Activated B cell treated with CpG ODN at 0.5 μM for 24 hours (primary cell): Measurements from ENCODE around the gene PCNX2. TPM values are rescaled to one million over a fixed set of nuclear protein-coding genes. Genes with fewer than 3 reads are reported as not detected.

ENCODE experiments used
- ATAC-seq: fragments of 200-7000 bp; cut with Tn5 transposase; one replicate; pipeline ENCODE4 v1.10.0; 2021; ENCODE audit warnings: low read depth, mild to moderate bottlenecking, moderate library complexity
- CTCF ChIA-PET: fragments of 350-600 bp; sonication (Branson Sonifier 250); formaldehyde crosslinking; loops from one replicate; lab custom pipeline; 2021; ENCODE audit warnings: antibody characterized with exemption; lab: Charles Lee
- POLR2A ChIA-PET: fragments of 350-600 bp; sonication (Branson Sonifier 250); formaldehyde crosslinking; loops from one replicate; lab custom pipeline; 2021; ENCODE audit warnings: antibody characterized with exemption; lab: Charles Lee
- DNase-seq: peaks from one replicate; pipeline ENCODE4 v3.0.0; 2022
- H3K27ac Mint-ChIP-seq: one replicate; pipeline ENCODE4 v1.8.0; 2020; ENCODE audit warnings: mixed read lengths
- H3K27me3 Mint-ChIP-seq: one replicate; pipeline ENCODE4 v1.8.0; 2021; ENCODE audit warnings: mixed read lengths
- H3K36me3 Mint-ChIP-seq: one replicate; pipeline ENCODE4 v1.8.0; 2021; ENCODE audit warnings: low read depth, mixed read lengths
- H3K4me1 Mint-ChIP-seq: one replicate; pipeline ENCODE4 v1.8.0; 2021; ENCODE audit warnings: mixed read lengths
- H3K4me3 Mint-ChIP-seq: one replicate; pipeline ENCODE4 v1.8.0; 2020; ENCODE audit warnings: mild to moderate bottlenecking, mixed read lengths
- H3K9me3 Mint-ChIP-seq: one replicate; pipeline ENCODE4 v1.8.0; 2020; ENCODE audit warnings: mixed read lengths
- intact Hi-C: fragments of 100-400 bp; cut with micrococcal nuclease; formaldehyde crosslinking; loops from one replicate; pipeline ENCODE4 v1.15.1; 2024
- total RNA-seq: library from RNA; stranded (reverse); gene quantifications from 2 replicates; pipeline ENCODE4 v1.2.3, GENCODE V29; 2022
- TF ChIP-seq, protein P1 (sequence below): fragments of 200-600 bp; IDR thresholded peaks from one replicate; pipeline ENCODE4 v1.8.0; 2022; ENCODE audit warnings: antibody characterized with exemption, mild to moderate bottlenecking

PCNX2 gene
- total RNA-seq, 1 donor from 2014 or later, result 20.4 TPM

DNA sequence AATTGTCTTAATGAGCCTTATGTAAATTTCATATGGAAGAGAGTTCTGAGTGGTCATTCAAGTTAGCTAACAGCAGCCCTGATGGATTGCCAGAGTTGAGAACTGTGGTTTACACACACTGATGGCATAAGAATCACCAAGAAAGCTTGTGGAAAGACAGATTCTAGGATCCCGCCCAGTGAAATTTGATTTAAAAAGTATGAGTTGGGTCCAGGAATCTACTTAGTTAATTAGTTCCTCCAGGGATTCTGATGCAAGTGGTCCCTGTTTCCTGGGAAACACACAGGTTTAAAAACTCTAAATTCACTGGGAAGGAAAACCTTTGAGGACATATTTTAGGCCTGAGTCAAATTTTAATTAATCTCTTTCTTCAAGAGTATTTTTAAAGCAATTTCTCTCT, 200.8 kb downstream of the PCNX2 start:
- Mint-ChIP-seq H3K4me1 (no peaks in the 10 kb centered on the region), H3K27ac (no peak overlapping the region), H3K9me3 (no peaks in the 10 kb centered on the region), H3K27me3 (no peaks in the 10 kb centered on the region), H3K36me3 (peaks cover 5% of the 10 kb centered on the region), H3K4me3 (no peak overlapping the region)
- DNase-seq (no peak), ATAC-seq (no peak)
- POLR2A ChIA-PET, result no interaction called here
- CTCF ChIA-PET, result no interaction called here
- intact Hi-C loops, result no loop called here
- TF ChIP-seq, protein P1, sequence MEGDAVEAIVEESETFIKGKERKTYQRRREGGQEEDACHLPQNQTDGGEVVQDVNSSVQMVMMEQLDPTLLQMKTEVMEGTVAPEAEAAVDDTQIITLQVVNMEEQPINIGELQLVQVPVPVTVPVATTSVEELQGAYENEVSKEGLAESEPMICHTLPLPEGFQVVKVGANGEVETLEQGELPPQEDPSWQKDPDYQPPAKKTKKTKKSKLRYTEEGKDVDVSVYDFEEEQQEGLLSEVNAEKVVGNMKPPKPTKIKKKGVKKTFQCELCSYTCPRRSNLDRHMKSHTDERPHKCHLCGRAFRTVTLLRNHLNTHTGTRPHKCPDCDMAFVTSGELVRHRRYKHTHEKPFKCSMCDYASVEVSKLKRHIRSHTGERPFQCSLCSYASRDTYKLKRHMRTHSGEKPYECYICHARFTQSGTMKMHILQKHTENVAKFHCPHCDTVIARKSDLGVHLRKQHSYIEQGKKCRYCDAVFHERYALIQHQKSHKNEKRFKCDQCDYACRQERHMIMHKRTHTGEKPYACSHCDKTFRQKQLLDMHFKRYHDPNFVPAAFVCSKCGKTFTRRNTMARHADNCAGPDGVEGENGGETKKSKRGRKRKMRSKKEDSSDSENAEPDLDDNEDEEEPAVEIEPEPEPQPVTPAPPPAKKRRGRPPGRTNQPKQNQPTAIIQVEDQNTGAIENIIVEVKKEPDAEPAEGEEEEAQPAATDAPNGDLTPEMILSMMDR, result no peak

DNA sequence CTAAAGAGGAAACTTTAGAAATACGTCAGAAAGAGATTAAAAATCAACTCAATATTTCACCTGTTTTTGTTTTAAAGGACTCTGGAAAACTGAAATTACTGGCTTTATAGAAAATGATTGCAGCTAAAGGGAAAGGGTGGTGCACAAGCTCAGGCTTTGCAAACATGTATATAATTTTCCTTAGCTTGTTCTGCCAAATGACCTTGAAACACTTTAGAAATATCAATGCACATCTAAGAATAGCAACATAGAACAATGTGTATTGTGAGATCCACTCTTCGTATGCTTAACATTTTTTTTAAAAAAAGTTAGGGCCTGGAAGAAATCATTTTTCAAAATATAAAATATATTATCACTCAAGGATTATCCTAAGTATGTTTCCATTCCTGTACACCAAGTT, 201.3 kb downstream of the PCNX2 start:
- H3K36me3 Mint-ChIP-seq, result peaks cover 5% of the 10 kb centered on the region
- H3K27me3 Mint-ChIP-seq, result no peaks in the 10 kb centered on the region
- CTCF ChIA-PET, result no interaction called here

DNA sequence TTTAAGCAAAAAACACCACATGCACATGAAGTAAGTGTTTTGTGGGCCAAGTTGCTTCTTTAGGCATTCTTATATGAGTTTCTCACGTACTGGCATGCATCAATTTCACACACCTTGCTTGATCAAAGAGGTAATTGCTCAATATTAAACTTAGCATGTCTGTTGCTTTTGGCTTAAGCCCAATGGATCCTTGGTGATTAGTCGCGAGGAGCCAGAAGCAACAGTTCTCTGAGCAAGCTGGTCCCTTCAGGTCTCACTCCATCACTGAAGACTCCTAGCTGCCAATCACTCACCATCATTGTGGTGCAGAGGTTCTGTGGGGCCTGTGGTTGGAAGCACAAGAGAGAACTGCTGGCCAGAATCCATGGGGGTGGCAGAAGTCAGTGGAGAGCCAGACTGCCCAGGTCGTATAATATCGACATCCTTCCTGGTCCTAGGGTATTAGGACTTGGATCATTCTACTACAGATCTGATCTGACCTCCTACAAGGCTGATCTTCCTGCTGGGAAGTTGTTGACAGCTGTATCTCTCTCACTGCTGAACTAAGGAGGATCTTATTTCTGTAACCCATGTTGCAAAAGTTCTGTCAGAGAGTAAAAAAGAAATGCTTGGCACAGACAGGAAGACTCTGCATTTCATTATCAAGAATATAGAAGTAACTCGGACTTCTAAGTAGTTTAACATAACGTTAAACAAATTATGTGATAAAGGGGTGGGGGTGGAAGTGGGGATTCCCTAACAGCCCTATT, 204.6 kb downstream of the PCNX2 start:
- TF ChIP-seq, protein P1, result no peak
- DNase-seq, result no peak
- no peak overlapping the region for H3K27ac Mint-ChIP-seq
- intact Hi-C loops, result no loop called here
- ChIA-PET CTCF (no interaction called here), POLR2A (no interaction called here)
- no peaks in the 10 kb centered on the region for H3K27me3 Mint-ChIP-seq
- no peaks in the 10 kb centered on the region for H3K4me1 Mint-ChIP-seq
- H3K36me3 Mint-ChIP-seq, result peaks cover 6% of the 10 kb centered on the region
- H3K4me3 Mint-ChIP-seq, result no peak overlapping the region
- ATAC-seq, result no peak
- no peaks in the 10 kb centered on the region for H3K9me3 Mint-ChIP-seq

More for the DNA sequence above, 201.3 kb downstream of the PCNX2 start:
- no peaks in the 10 kb centered on the region for H3K4me1 Mint-ChIP-seq
- H3K9me3 Mint-ChIP-seq, result no peaks in the 10 kb centered on the region
- intact Hi-C loops, result no loop called here
- H3K27ac Mint-ChIP-seq, result no peak overlapping the region
- ATAC-seq (no peak), DNase-seq (no peak)
- POLR2A ChIA-PET, result no interaction called here
- TF ChIP-seq, protein P1, result no peak
- H3K4me3 Mint-ChIP-seq, result no peak overlapping the region

DNA sequence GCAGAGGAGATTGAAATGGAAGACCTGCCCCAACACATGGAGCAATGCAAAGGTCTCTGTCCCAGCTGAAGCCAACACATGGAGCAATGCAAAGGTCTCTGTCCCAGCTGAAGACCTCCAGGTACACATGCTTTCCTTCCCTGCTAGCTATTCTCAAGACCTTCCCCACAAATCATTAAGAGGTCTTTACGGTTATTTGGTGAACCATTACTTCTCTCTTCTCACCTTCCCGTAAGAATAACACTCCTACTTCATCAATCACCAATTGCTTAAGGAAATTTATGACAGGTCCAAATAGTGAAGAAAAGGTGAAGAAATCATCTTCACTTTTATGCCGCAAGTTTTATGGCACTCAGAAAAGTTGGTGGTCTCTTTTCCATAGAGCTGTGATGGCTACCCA, 206.3 kb downstream of the PCNX2 start:
- no peak overlapping the region for H3K27ac Mint-ChIP-seq
- no peaks in the 10 kb centered on the region for H3K27me3 Mint-ChIP-seq
- CTCF ChIA-PET, result no interaction called here
- TF ChIP-seq, protein P1, result no peak
- POLR2A ChIA-PET, result no interaction called here
- no peaks in the 10 kb centered on the region for H3K9me3 Mint-ChIP-seq
- intact Hi-C loops, result no loop called here
- H3K36me3 Mint-ChIP-seq, result peaks cover 9% of the 10 kb centered on the region
- no peaks in the 10 kb centered on the region for H3K4me1 Mint-ChIP-seq
- ATAC-seq (no peak), DNase-seq (no peak)
- no peak overlapping the region for H3K4me3 Mint-ChIP-seq

DNA sequence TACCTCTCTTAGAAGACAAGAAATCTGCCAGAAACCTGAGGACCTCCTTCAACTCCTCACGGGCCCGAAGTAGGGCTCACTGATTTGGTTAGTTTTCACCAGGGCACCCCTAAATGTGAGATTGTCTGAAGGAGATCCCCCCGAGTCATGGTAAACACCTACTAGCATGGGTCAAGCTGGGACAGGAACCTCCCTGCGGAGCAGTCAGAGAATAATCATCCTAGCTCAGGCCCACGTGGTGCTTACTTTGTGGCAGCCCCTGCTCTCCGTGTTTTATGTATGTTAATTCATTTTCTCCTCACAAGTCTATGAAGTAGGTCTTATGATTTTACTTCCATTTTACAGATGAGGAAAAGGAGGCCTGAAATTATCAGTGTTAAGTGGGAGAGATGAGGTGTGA, 206.9 kb downstream of the PCNX2 start:
- DNase-seq, result no peak
- CTCF ChIA-PET, result no interaction called here
- intact Hi-C loops, result no loop called here
- Mint-ChIP-seq H3K4me1 (no peaks in the 10 kb centered on the region), H3K27me3 (no peaks in the 10 kb centered on the region), H3K36me3 (peaks cover 9% of the 10 kb centered on the region), H3K9me3 (no peaks in the 10 kb centered on the region), H3K4me3 (no peak overlapping the region), H3K27ac (no peak overlapping the region)
- POLR2A ChIA-PET, result no interaction called here
- no peak for ATAC-seq
- TF ChIP-seq, protein P1, result no peak
